GM13976 (cell line): Measurements from ENCODE around the gene ZNF543.

ENCODE experiments used
- DNase-seq: peaks from one replicate; pipeline ENCODE4 v3.0.0; 2012; ENCODE audit warnings: low spot score
- CTCF ChIP-seq: IDR thresholded peaks from 2 replicates; pipeline ENCODE4 v1.5.1; 2012; ENCODE audit warnings: borderline replicate concordance, mild to moderate bottlenecking; ENCODE audit not compliant: insufficient read depth; ENCODE audit errors: extremely low read depth, missing control alignments, control extremely low read depth
- in situ Hi-C: fragments of 300-500 bp; cut with MboI; formaldehyde crosslinking; loops from one replicate; pipeline ENCODE4 v1.12.0; 2022; ENCODE audit warnings: low sequenced_read_pairs, mixed read lengths, inconsistent platforms; ENCODE audit not compliant: unreplicated experiment

Gene ZNF543

GRCh38 chr19:57302727-57303401 lies 17.4 kb upstream of the ZNF543 start:
- no peak for DNase-seq
- no peak for TF ChIP-seq CTCF
- in situ Hi-C loops = no loop called here

DNA sequence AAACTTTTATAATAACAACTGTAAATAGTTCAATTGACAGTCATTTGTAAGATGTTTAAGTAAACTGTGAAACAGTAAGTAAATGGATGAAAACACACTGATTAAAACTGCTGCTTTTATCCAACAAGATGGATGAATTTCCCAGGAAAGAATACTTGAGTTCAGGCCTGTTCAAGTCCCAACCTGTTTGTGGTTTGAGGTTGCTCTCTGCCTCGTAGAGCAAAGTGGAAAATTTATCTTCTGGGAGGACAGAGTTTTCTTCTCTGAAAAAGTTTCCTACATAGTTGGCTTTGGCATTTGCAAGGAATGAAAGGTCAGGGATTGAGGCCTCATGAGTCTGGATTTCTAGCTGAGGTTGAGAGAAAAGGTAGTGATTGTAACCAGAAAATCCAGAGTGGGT lies 15.2 kb upstream of the ZNF543 start:
- in situ Hi-C loops = no loop called here
- DNase-seq = no peak
- TF ChIP-seq CTCF = no peak

DNA sequence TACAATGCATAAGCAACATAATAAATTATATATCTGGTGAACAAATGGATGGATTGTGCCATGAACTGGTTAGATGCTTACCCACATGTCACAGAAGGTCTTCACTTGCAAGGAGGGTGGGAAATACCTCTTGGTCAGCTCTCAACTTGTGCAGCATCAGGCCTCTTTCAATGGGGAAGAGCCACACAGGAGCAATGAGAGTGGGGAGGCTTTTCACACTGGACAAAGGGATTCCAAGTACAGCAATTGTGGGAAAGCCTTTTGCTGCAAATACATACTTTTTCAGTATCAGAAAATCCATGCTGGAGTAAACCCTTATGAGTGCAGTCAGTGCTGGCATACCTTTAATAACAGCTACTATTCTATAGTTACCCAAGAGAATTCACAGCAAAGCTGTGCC lies 11.8 kb upstream of the ZNF543 start:
- in situ Hi-C loops = no loop called here
- DNase-seq = no peak
- no peak for TF ChIP-seq CTCF

- TF ChIP-seq CTCF = no peak
- DNase-seq = no peak
- in situ Hi-C loops = no loop called here
Observed at GRCh38 chr19:57310792-57311191, 9.5 kb upstream of the ZNF543 start.

DNA sequence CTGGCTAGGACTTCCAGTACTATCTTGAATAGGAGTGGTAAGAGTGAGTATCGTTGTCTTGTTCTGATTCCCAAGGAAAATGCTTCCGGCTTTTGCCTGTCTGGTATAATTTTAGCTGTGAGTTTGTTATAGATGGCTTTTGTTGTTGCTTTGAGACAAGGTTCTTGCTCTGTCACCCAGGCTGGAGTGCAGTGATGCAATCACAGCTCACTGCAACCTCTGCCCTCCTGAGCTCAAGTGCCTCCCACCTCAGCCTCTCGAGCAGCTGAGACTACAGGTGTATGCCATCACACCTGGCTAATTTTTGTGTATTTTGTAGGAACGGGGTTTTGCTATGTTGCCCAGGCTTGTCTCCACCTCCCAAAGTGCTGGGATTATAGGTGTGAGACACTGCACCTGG lies 6.1 kb upstream of the ZNF543 start:
- TF ChIP-seq CTCF = no peak
- no peak for DNase-seq
- in situ Hi-C loops = no loop called here

DNA sequence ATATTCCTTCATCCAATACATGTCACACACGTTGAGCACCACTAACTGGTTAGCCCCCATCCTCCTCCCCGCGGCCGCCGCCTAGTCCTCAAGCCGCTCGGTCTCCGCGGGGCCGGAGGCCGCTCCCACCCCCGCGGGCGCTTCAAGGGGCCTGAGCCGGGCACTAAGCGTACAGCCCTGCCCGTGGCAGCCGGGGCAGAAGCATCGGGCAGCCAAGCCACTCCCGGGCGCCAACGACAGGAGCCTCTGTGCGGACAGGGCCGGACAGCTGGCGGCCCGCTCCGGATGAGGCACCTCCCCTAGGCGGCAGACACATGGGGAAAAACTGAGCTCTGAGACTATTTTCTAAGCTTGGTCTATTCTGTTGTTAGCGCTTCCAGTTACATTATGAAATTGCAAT lies 2.8 kb upstream of the ZNF543 start:
- in situ Hi-C loops = no loop called here
- DNase-seq = no peak
- TF ChIP-seq CTCF = no peak

GRCh38 chr19:57319869-57320179 lies 448 bp upstream of the ZNF543 start:
- TF ChIP-seq CTCF = no peak
- in situ Hi-C loops = no loop called here
- DNase-seq = no peak
